GM19463 (cell line): ENCODE results near the gene UBL4B.
"Not testable (repeated sequence)": the region's sequence is repeated elsewhere in the genome, so short reads cannot be mapped to it uniquely, and the experiment has no call there.

Experiments
- ATAC-seq: cut with Tn5 transposase; IDR thresholded peaks from one replicate; pipeline ENCODE4 v1.9.1; 2021; ENCODE audit warnings: mild to moderate bottlenecking, moderate library complexity; ENCODE audit not compliant: unreplicated experiment

Gene UBL4B

GRCh38 chr1:110112143-110112542, at the start of gene UBL4B:
UBL4B (plus strand) TSS chr1:110112443; CDS start chr1:110112535, 92 bp downstream.
- no peak for ATAC-seq

GRCh38 chr1:110062612-110063011, 49.6 kb upstream of the UBL4B start:
- ATAC-seq, result no peak

GRCh38 chr1:110063781-110064180, 48.5 kb upstream of the UBL4B start:
- no peak for ATAC-seq

- no peak for ATAC-seq
These were observed 47.5 kb upstream of the UBL4B start for GRCh38 chr1:110064576-110065337.

GRCh38 chr1:110065841-110066240, 46.4 kb upstream of the UBL4B start:
- ATAC-seq, result no peak

GRCh38 chr1:110067479-110067892, 44.8 kb upstream of the UBL4B start:
- no peak for ATAC-seq

- no peak for ATAC-seq
These were observed 44.2 kb upstream of the UBL4B start for GRCh38 chr1:110067893-110068645.

- no peak for ATAC-seq
These were observed 43.4 kb upstream of the UBL4B start for GRCh38 chr1:110068646-110069403.

- ATAC-seq, result no peak
These were observed 42.6 kb upstream of the UBL4B start for GRCh38 chr1:110069404-110070281.

- ATAC-seq, result no peak
These were observed 42.0 kb upstream of the UBL4B start for GRCh38 chr1:110070282-110070669.

GRCh38 chr1:110070671-110071242, 41.5 kb upstream of the UBL4B start, which contains the start of gene ALX3:
ALX3 (minus strand) TSS chr1:110070672; CDS start chr1:110070612, 60 bp downstream.
- ATAC-seq, result no peak

GRCh38 chr1:110074166-110074565, 38.1 kb upstream of the UBL4B start:
- no peak for ATAC-seq

- ATAC-seq, result no peak
These were observed 35.3 kb upstream of the UBL4B start for GRCh38 chr1:110076789-110077500.

- not testable (repeated sequence) for ATAC-seq
These were observed 32.2 kb upstream of the UBL4B start for GRCh38 chr1:110079995-110080394.

GRCh38 chr1:110081061-110081460, 31.2 kb upstream of the UBL4B start:
- no peak for ATAC-seq

- ATAC-seq, result no peak
These were observed 29.8 kb upstream of the UBL4B start for GRCh38 chr1:110082477-110082876.

GRCh38 chr1:110083061-110083865, 29.0 kb upstream of the UBL4B start:
- ATAC-seq, result no peak

- no peak for ATAC-seq
These were observed 28.4 kb upstream of the UBL4B start for GRCh38 chr1:110083866-110084226.
